Activated CD8-positive, alpha-beta memory T cell treated with anti-CD3 and anti-CD28 coated beads for 48 hours (primary cell): Measurements from ENCODE around the gene MLC1.

Experiments used
- DNase-seq, 3 experiments: peaks; one replicate each; pipeline ENCODE4 v3.0.0-alpha.2; 2020; ENCODE audit warnings: low read depth in 2 of 3, low spot score in 2 of 3

The MLC1 gene

GRCh38 chr22:50085211-50085972 lies at the start of gene MLC1:
Gene MLC1 (minus strand): TSS chr22:50085426. CDS start chr22:50084902, 524 bp downstream.
- DNase-seq, result peak in 1 of 3 experiments; percentile 11

- DNase-seq, result no peak
These were observed 49.3 kb upstream of the MLC1 start for GRCh38 chr22:50134481-50134880.

GRCh38 chr22:50131894-50132293 lies 46.7 kb upstream of the MLC1 start:
- no peak for DNase-seq

- no peak for DNase-seq
These were observed 44.0 kb upstream of the MLC1 start for GRCh38 chr22:50129121-50129736.

GRCh38 chr22:50125029-50125428 lies 39.8 kb upstream of the MLC1 start:
- no peak for DNase-seq

- no peak for DNase-seq
These were observed 37.9 kb upstream of the MLC1 start for GRCh38 chr22:50123119-50123518.

- no peak for DNase-seq
These were observed 36.0 kb upstream of the MLC1 start for GRCh38 chr22:50121202-50121740.

GRCh38 chr22:50119768-50120251 lies 34.6 kb upstream of the MLC1 start:
- no peak for DNase-seq

- no peak for DNase-seq
These were observed 34.0 kb upstream of the MLC1 start for GRCh38 chr22:50119169-50119767.

GRCh38 chr22:50118557-50119168 lies 33.4 kb upstream of the MLC1 start:
- DNase-seq, result no peak

- DNase-seq, result no peak
These were observed 32.9 kb upstream of the MLC1 start for GRCh38 chr22:50118129-50118528.

GRCh38 chr22:50117168-50117762 lies 32.0 kb upstream of the MLC1 start:
- DNase-seq, result no peak

- no peak for DNase-seq
These were observed 30.5 kb upstream of the MLC1 start for GRCh38 chr22:50115693-50116092.

- DNase-seq, result no peak
These were observed 29.2 kb upstream of the MLC1 start for GRCh38 chr22:50114221-50115021.

- DNase-seq, result peak in 1 of 3 experiments; percentile 18
These were observed 27.2 kb upstream of the MLC1 start for GRCh38 chr22:50112151-50113118.

- no peak for DNase-seq
These were observed 25.8 kb upstream of the MLC1 start for GRCh38 chr22:50111056-50111455.

GRCh38 chr22:50107529-50107928 lies 22.3 kb upstream of the MLC1 start:
- DNase-seq, result no peak

- no peak for DNase-seq
These were observed 20.2 kb upstream of the MLC1 start for GRCh38 chr22:50105208-50106100.
